Effector CD4-positive, alpha-beta T cell (primary cell): ENCODE results near the gene IL4R.
"Not testable (repeated sequence)": the region's sequence is repeated elsewhere in the genome, so short reads cannot be mapped to it uniquely, and the experiment has no call there.

Experiments used
- DNase-seq: peaks from one replicate; pipeline ENCODE4 v3.0.0-alpha.2; 2020
- total RNA-seq: gene quantifications from one replicate; lab custom pipeline; 2026; lab: John Stamatoyannopoulos, UW

IL4R gene
- total RNA-seq: 197 reads per million, percentile 92 among the genes with 10 or more reads in this experiment

- DNase-seq: peak; percentile 53
Measured at GRCh38 chr16:27313422-27314160, at the start of gene IL4R. Gene IL4R (plus strand): TSS chr16:27313974. CDS start chr16:27340204, 26,230 bp downstream.

GRCh38 chr16:27264151-27264550, 49.6 kb upstream of the IL4R start:
- no peak for DNase-seq

- no peak for DNase-seq
Measured at GRCh38 chr16:27265982-27266381, 47.8 kb upstream of the IL4R start.

- no peak for DNase-seq
Measured at GRCh38 chr16:27267037-27267677, 46.6 kb upstream of the IL4R start.

- DNase-seq: peak; percentile 93
Measured at GRCh38 chr16:27268376-27269299, 45.1 kb upstream of the IL4R start, which contains the start of gene NSMCE1. Gene NSMCE1 (minus strand): TSS chr16:27268772. CDS start chr16:27257570, 11,202 bp downstream.

- no peak for DNase-seq
Measured at GRCh38 chr16:27269300-27270150, 44.2 kb upstream of the IL4R start.

GRCh38 chr16:27270349-27270748, 43.4 kb upstream of the IL4R start:
- no peak for DNase-seq

- DNase-seq: no peak
Measured at GRCh38 chr16:27272076-27272475, 41.7 kb upstream of the IL4R start.

- DNase-seq: not testable (repeated sequence)
Measured at GRCh38 chr16:27272697-27273096, 41.1 kb upstream of the IL4R start.

- no peak for DNase-seq
Measured at GRCh38 chr16:27273330-27273669, 40.5 kb upstream of the IL4R start.

GRCh38 chr16:27273670-27274423, 39.9 kb upstream of the IL4R start:
- DNase-seq: no peak

- not testable (repeated sequence) for DNase-seq
Measured at GRCh38 chr16:27274424-27274874, 39.3 kb upstream of the IL4R start.

GRCh38 chr16:27275394-27275793, 38.4 kb upstream of the IL4R start:
- DNase-seq: no peak

- DNase-seq: no peak
Measured at GRCh38 chr16:27281243-27281642, 32.5 kb upstream of the IL4R start.

GRCh38 chr16:27284865-27285675, 28.7 kb upstream of the IL4R start:
- no peak for DNase-seq

GRCh38 chr16:27285676-27286196, 28.0 kb upstream of the IL4R start:
- no peak for DNase-seq

- no peak for DNase-seq
Measured at GRCh38 chr16:27286451-27286850, 27.3 kb upstream of the IL4R start.

- no peak for DNase-seq
Measured at GRCh38 chr16:27287051-27287811, 26.5 kb upstream of the IL4R start.

GRCh38 chr16:27287887-27288286, 25.9 kb upstream of the IL4R start:
- no peak for DNase-seq
